ELR (cell line): ENCODE data around the gene SANBR.
"Not testable (repeated sequence)": the region's sequence is repeated elsewhere in the genome, so short reads cannot be mapped to it uniquely, and the experiment has no call there.

Source experiments
- DNase-seq: peaks from one replicate; pipeline ENCODE4 v3.0.0-alpha.2; 2015; ENCODE audit warnings: low read depth

SANBR gene

DNA sequence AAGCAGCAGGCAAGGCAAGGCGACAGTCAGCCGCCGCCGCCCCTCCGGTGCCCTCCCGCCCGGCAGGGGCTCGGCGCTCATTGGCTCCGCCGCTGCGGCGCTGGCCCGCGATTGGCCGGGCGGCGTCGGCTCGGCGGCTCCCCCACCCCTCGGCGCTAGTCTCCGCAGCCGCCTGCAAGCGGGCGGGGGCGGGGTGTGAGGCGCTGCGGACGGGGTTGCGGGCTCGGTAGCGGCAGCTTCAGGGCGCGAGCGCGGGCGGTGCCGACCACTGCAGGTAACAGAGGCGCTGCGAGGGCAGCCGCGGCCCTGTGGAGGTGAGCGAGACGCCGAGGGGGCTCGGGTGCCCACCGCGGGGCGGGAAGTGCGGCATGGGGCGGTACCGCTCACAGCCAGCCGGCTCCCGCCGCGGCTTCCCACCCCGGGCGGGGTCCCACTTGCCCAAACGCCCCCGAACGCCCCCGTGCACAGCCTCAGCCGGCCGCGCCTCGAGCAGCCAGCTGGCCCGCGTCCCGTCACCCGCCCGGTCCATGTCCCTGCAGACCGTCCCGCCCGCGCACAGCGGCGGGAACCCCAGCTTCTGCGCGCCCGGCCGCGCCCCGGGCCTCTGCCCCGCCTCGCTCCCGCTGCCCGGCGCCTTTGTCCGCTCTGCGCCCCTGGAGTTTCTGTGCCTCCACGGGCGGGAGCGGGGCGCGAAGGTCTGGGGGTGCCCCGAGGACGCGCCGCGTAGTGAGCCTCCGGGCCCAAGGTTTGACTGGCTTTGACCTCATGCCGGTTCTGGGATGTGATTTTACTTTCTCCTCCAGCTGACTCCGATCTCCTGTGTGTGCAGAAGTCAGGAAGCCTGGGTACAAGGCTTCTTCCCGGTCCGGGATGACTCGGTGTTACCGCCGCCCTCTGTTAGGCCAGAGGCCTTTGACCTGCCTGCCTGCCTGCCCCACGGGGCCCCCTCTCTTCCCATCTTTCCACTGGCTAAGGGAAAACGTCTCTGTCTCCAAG lies at the start of gene SANBR:
Gene SANBR (plus strand): TSS at position 158 of the 996 bp plus-strand sequence. CDS start 4,480 bp downstream, outside the sequence.
- DNase-seq, result peak; percentile 88

DNA sequence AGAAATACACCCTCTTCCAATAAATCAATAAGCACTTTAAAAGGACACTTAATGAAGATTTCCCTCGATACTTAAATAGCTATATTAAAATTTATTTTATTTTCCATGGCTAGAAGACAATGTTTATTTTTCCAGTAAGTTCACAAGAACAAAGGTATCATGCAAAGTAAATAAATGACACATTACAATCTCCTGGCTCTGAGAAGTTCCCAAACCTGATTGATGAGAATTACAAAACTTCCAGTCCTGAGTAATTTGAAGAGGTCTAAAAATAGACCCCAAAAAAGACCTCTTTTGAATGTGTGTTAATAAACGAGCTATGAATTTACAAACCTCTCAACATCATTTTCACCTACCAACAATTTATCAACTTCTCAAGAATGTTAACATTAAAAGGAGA lies 49.7 kb upstream of the SANBR start:
- DNase-seq, result no peak

DNA sequence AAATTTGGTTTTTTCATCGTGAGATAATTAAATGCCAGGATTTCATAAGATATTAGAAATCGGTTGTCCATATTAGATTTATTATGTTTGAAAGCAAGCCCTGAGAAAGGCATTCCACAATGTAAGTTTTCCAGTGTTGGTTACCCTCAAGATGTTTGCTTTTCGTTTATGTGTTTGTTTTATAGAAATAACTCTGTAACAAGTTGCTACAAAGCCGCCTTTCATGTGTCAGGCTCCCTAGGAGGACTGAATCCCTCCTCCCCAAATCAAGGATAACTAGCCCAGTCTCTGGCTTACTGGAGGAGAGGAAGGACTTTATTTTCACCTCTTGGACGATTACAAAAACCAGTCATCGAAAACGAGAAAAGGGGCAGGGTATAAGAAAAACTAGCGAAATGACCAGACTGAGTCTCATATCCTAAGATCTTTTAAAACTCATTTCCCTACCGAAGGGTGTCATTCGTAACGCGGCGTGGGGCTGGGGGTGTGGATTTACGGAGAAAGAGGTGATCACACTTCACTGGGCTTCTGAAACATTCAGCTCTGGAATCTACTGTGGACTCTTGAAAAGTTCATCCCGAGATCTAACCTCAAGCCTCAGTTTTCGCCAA lies 49.2 kb upstream of the SANBR start:
- DNase-seq, result peak; percentile 9

DNA sequence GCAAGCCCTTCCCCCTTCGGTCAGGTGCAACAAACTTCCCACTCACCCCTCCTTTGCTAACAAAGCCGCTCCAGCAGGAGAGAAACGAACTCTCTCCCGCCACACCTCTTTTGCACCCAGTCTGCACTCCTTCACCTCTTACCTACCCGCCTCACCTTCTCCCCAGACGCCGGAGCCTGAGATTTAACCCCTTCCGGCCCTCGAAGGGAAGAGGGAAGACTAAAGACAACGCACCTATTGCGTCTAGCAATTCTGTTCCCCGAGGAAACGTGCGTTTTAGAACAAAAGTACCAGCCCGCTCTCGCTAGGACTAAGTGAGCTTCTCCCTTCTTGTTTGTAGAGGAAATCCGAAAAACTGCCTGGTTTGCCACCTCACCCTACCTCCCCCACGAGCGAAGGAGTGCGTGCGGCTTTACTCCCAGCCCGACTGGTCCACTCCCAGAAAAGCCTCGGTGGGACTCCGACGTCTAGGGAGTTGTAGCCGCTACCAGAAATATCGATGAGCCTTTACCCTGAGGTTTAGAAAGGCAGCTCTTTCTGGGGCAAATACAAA lies 48.6 kb upstream of the SANBR start:
- peak; percentile 81 for DNase-seq

DNA sequence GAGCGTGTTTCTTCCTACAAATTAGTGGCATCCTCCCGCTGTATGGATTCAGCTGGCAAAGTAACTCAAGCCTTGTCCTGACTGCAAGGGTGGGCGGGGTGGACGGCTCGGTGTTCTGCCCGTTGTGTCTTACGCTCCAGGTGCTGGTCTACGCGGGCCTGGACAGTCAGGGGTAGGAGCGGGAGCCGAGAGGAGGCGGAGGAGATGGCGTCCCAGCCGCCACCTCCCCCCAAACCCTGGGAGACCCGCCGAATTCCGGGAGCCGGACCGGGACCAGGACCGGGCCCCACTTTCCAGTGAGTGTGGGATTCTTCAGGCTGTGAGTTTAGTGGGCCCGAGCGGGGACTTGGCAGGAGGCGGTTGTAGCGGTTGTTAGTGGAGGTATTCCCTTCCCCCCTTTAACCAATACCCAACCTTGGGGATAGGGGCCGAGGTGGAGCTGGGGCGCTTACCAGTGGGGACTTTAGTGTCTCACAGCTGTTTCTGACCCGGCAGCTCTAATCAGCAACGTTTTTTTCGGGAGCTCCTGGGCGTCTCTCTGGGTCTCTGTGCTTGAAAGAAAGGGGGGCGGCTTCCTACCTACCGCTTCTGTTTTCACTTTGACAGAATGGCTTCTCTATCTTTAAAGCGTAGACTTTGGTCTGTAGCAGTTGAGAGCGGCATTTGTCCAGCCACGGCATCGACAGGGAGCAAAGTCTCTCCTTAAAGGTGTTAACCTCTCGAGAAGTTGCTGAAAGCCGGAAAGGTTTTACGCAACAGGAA lies 47.9 kb upstream of the SANBR start, which contains the start of the genes PEX13 and PUS10:
Gene PEX13 (plus strand): TSS at position 165 of the 762 bp plus-strand sequence. CDS start 40 bp downstream, at position 205.
Gene PUS10 (minus strand): TSS at position 700 of the 762 bp plus-strand sequence. CDS start 6,365 bp downstream, outside the sequence.
- peak; percentile 81 for DNase-seq

DNA sequence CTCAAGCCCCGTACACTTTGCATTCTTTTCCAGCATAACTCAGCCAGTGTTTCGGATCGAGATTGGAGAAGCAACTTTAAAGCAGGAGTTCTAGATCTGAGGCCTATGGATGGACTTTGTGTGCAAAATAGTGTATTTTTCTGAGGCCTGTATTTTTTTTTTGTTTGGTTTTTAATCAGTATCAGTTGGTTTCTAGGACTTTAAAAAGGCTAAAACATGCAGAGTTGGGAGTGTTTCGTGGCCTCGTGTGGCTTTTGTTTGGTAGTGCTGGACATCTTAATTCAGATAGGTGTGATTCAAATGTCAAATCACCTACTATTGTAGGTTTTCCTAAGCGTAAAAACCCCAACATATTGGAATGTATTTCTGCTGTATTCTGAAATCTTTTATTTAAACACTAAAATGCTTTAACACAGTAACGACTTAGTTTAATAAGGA lies 47.3 kb upstream of the SANBR start:
- DNase-seq, result no peak

DNA sequence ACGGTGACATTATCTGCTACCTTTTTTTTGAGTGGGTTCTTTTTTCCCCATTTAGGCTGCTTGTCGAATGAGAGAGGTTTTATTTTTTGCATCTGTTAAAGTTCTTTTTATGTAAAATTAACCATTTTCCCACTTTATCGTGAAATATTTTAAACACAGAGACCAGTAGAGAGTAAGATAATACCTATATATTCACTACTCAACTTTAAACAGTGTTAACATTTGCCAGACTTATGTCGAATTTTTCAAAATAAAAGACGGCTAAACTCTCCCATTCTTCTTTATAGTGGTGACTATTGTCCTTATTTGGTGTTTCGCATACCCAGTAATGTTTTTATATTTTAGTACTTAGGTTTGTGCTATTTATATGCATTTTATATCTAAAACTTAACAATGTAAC lies 46.9 kb upstream of the SANBR start:
- DNase-seq, result no peak

DNA sequence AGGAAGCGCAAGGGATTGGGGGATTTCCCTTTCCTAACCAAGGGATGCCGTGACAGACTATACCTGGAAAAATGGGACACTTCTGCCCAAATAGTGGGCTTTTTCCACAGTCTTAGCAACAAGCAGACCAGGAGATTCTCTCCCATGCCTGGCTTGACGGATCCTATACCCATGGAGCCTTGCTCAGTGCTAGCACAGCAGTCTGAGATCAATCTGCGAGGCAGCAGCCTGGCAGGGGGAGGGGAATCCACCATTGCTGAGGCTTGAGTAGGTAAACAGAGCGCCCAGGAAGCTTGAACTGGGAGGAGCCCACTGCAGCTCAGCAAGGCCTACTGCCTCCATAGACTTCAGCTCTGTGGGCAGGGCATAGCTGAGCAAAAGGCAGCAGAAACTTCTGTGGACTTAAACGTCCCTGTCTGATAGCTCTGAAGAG lies 44.4 kb upstream of the SANBR start:
- DNase-seq, result no peak

DNA sequence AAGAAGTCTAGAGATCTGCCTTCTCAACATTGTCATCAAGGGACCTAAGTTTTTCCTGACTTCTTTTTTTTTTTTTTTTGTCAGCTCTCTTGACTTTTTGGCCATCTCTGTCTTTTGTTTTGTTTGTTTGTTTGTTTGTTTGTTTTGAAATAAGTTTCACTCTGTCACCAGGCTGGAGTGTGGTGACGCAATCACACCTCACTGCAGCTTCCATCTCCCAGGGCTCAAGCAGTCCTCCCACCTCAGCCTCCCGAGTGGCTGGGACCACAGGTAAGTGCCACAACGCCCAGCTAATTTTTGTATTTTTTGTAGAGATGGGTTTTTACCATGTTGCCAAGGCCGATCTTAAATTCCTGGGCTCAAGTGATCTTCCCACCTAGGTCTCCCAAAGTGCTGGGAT lies 42.0 kb upstream of the SANBR start:
- DNase-seq, result no peak

DNA sequence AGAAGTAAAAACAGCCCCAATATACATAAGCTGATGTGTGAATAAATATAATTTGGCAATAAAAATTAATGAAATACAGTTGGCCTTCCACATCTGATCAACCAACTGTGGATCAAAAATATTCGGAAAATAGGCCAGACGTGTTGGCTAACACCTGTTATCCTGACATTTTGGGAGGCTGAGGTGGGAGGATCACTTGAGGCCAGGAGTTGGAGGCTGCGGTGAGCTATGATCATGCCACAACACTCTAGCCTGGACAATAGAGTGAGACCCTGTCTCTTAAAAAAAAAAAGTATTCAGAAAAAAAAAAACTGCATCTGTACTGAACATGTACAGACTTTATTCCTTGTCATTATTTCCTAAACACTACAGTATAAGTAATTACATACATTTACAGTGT lies 36.1 kb upstream of the SANBR start:
- DNase-seq, result no peak

DNA sequence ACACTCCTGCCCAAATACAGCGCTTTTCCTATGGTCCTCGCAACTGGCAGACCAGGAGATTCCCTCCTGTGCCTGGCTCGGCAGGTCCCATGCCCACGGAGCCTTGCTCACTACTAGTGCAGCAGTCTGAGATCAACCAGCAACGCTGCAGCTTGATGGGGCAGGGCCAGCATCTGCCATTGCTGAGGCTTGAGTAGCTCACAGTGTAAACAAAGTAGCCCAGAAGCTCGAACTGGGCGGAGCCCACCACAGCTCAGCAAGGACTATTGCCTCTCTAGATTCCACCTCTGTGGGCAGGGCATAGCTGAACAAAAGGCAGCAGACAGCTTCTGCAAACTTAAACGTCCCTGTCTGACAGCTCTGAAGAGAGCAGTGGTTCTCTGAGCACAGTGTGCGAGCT lies 31.1 kb upstream of the SANBR start:
- not testable (repeated sequence) for DNase-seq

DNA sequence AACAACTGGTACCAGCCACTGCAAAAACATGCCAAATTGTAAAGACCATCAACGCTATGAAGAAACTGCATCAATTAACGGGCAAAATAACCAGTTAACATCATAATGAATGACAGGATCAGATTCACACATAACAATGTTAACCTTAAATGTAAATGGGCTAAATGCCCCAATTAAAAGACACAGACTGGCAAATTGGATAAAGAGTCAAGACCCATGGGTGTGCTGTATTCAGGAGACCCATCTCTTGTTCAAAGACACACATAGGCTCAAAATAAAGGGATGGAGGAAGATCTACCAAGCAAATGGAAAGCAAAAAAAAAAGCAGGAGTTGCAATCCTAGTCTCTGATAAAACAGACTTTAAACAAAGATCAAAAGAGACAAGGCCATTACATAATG lies 29.0 kb upstream of the SANBR start:
- DNase-seq, result not testable (repeated sequence)

DNA sequence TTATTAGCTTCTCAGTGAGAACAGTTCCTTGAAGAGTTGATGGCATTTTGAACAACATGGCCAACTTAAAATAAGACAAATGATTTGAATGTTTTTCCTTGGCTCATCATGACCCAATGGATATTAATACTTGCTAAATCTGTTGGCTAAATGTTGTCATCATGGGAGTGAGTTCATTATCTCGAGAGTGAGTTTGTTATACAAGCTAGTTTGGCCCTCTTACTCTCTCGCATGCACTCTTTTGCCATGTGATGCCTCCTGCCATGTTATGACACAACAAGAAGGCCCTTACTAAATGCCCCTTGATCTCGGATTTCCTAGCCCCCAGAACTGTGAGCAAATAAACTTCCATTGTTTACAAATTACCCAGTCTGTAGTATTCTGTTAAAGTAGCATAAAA lies 22.9 kb upstream of the SANBR start:
- DNase-seq, result no peak

DNA sequence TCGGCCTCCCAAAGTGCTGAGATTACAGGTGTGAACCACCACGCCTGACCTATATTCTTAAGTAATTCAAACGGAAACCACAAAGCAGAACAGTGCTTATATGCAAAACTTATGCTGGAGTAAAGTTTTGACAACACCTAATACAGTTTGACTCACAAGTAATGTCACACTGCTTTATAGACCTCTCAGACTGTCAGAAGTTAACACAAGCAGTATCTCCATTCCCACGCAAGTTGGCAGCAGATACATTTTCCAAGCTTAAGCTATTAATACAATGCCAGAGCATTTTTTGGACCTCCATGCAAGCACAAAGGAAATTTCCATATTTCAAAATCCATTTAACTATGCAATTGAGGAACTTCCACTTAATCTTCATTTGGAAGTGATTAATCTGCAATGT lies 21.0 kb upstream of the SANBR start:
- no peak for DNase-seq

DNA sequence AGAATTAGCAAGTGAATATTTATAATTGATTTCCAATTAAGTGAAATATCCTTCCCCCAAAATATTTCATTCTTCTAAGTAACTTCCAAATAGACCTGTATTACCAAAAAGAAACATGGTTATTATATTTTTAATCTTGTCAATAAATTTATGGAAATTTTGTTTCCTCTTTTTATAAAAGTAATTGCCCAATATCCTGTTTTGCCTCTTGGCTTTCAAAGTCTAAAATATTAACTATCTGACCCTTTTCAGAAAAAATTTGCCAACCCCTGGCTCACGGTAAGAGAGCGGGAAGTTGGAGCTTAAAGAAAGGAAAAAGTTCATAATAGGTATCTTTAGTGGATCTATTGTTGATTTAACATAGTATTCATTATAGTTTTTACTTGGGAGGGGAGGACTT lies 20.4 kb upstream of the SANBR start:
- no peak for DNase-seq

DNA sequence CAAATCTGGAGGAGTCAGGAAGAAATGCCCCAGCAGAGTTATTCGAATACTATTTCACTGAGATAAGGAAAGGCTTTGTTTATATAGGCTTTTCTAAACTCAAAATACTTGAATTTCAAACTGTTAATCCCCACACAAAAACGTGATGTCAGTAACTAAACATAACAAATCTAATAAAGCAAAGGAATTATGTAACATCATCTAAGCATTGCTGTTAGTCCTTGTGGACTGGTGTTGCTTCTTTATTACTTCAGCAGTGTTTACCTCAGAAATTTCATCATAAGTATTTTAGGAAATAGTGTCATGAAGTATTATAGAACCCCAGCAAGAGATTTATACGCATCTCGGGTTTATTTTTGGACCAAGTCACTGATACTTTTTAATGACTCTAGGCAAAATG lies 19.7 kb upstream of the SANBR start:
- DNase-seq, result no peak

DNA sequence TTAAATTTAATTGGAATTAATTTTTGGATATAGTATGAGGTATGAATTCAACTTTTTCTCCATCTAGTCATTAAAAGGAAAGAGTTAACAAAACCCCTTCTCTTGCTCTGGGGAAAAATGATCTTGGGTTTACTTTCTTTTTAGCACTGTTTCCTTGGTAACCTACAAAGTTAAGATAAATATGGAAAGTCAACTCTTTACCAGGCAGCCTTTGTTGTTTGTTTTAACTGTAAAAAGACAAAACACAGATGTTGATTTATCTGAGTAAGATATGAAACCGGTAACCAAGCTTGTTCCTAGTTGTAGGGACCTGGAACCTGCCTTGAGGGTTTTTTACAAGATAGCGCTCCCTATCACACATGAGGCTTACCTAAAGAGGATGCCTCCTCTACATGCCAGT lies 10.1 kb upstream of the SANBR start:
- DNase-seq, result no peak

DNA sequence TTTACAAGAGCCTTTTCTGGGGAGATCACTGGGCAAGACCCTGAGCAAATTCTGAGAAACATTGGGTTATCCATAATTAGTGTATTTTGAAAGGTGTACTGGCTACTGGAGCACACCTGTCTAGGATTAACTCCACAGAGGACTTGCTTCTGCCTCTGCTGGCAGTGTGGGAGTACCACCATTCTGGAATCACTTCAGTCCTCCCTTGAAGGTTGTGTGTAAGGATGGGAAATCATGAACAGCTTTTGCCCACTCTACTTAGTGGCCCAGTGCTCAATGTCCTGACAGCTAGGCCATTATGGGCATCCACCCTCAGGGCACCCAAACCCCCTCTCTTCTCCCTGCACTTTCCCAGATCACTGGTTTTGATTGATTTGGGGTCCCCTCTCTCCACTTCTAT lies 8.1 kb upstream of the SANBR start:
- no peak for DNase-seq

DNA sequence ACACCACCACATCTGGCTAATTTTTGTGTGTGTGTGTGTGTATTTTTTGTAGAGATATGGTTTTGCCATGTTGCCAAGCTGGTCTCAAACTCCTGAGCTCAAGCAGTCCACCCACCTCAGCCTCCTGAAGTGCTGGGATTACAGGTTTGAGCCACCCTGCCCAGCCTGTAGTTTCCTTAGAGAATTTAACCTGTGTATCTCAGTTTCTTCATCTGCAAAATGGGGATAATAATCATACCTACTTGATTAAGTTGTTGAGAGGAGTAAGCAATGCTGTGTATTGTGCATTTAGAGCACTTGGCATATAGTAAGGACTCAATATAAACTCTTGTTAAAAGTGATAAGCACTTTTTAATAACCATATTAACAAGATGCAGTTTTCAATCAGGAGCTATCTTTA lies 6.3 kb upstream of the SANBR start:
- DNase-seq, result no peak

DNA sequence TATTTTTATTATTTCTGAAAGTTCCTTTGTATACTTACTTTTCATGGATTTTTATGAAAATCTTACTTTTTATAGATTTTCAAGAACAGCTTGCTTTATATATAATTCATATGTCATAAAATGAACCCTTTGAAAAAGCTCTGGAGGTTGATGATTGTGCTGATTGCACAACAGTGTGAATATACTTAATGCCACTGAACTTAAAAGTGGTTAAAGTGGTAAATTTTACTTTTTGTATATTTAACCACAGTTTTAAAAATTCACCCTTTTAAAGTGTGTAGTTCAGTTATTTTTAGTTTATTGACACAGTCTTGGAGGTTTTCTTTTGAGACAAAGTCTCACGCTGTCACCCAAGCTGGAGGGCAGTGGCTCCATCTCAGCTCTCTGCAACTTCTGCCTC lies 8.4 kb downstream of the SANBR start:
- DNase-seq, result no peak

DNA sequence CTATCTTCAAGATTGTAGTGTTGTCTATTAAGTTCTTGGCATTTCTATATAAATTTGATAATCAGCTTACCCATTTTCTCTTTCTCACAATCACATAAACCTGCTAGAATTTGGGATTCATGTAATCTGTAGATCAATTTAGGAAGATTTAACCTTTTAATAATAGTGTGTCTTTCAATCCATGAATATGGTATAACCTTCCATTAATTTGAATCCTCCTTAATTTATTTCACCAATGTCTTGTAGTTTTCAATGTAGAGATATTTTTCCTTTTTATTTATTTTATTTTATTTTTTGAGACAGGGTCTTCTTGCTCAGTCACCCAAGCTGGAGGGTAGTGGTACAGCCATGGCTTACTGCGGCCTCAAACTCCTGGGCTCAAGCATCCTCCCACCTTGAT lies 20.2 kb downstream of the SANBR start:
- DNase-seq, result no peak

DNA sequence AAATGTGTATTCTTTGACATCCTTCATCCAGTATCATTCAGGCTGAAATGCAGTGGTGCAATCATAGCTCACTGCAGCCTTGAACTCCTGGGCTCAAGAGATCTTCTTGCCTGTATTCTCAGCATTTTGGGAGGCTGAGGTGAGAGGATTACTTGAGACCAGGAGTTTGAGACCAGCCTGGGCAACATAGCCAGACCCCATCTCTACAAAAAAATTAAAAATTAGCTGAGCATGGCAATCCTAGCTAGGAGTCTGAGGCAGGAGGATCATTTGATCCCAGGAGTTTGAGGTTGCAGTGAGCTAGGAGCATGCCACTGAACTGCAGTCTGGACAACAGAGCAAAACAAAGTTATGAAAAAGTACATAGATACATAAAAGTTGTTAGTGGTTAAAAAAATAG lies 24.1 kb downstream of the SANBR start:
- DNase-seq, result no peak
